ENCODE measurements around the gene RNU6-7.

RNU6-7 gene

DNA sequence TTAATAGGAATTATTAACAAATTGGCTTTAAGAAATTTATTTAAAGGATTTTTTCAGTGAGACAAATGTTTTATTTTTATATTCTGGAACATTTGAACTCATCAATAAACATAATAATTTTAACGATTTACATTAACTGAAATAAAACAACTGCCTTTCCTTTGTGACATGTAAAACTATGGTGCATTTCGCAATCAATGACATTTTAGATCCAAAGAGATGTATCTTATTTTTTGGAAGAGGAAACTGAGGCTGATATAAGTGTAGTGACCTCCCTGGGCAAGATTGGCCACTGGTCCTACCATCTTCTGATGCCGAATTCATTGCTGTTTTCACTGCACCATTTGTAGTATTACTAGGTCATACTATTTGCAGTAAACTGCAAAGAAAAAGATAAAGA is 3.7 kb downstream of the RNU6-7 start:
- DNase-seq, result no peak

DNA sequence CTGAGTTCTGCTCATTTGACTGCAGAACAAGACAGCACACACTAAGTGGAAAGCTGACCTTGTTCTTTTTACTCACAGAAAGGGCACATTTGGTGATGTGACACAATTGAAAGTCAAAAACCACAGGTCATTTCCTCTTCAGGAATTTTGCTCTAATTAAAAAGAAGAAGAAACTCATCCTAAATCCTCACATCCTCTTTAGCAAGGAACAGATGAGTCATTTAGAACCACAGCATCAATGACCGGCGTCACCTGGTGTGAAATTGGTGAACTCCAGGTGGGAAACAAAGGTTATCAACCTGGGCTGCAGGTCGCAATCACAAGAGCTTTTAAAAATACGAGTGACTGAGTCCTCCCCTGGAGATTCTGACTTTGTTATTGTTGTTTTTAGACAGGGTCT is 4.1 kb downstream of the RNU6-7 start:
- no peak for DNase-seq

DNA sequence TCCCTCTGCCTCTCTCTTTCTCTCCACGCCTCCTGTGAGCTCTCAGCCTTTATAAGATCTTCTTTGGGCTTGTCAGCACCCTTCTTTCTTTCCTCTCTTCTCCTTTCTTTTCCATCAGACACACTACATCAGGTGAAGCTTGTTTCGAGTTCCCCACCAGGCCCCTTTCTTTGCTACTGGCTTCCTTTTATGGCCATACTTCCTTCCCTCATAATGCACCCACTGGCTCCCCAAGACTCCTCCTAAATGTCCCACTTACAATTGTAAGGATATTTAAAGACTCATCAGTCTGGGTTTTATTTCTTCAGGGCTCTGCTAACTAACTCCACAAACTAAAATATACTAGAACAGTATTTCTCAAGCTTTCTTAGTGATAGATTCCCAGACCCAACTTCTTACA is 4.7 kb downstream of the RNU6-7 start:
- no peak for DNase-seq

DNA sequence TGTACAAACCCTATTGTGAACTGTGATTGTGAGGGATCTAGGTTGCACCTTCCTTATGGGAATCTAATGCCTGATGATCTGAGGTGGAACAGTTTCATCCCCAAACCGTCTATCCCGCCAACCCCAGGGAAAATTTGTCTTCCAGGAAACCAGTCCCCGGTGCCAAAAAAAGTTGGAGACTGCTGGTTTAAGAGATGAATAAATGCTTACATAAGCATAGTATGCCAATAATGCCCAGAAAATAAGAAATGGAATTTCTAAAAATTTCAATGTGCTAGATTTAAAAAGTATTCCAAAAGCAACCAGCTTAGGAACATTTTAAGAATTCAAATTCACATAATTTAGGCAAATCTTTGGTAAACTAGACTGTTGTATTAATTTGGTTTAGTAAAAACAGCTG is 6.6 kb downstream of the RNU6-7 start:
- DNase-seq, result no peak

DNA sequence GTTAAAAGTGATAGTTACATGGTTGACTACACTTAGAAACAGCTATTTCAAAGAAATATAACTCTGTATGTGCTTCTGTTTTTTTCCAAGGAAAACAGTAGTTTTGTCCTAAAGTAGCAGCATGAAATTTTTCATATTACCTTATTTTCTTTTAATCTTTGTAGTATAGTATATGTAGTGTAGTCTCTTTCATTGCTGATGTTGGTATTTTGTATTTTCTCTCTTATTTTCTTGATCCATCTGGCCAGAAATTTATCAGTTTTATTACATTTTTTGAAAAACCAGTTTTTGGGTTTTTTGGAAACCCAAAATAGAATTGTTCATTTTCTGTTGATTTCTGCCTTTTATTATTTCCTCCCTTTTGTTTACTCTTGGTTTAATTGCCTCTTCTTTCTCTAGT is 7.6 kb downstream of the RNU6-7 start:
- no peak for DNase-seq

DNA sequence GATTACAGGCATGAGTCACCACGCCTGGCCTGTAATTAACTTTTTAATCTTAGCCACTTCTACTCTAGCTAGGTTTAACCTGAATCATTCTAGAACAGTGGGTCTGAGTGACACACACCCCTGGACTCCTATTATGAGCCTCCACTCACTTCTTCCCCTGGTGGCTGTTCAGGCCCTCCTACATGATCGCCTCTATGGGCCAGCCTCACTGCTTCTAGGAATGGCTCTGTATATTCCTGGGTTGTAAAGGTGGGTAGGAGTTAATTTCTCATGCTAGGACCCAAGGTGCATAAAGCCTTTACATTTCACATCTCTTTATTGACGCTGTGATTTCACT is 9.2 kb downstream of the RNU6-7 start:
- no peak for DNase-seq

DNA sequence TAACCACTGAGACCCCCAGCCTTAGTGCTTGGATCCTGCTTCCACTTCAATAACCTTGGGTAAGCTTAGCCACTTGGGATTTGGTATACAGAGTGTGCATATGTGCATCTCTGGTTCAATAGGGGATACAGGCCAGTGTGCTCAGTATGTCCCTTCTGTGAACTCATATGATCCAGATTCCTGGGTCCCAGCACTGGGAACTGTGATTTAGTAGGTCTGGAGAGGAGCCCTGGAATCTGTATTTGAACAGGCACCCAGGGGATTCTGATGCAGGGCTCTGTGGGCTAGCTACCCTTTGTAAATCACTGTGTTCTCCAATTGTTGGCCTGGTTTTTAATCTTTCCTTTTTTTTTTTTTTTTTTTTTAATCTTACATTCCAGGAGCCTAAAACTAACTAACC is 11.0 kb downstream of the RNU6-7 start:
- no peak for DNase-seq

DNA sequence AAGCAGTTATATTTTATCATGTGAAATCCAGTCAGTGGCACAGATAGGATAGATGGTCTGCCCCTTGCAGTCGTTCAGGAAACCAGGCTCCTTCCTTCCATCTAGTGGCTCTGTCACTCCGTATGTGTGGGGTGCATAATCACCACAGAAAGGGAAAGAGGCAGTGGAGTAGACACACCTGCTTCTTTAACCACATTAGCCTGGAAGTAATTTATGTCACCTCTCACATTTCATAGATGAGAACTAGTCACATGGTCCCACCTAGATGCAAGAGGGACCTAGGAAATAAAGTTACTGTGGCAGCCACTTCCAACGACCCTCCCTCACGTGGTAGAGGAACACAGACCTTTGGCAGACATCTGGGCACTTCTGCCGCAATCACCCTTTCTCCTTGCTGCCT is 15.5 kb downstream of the RNU6-7 start:
- no peak for DNase-seq

DNA sequence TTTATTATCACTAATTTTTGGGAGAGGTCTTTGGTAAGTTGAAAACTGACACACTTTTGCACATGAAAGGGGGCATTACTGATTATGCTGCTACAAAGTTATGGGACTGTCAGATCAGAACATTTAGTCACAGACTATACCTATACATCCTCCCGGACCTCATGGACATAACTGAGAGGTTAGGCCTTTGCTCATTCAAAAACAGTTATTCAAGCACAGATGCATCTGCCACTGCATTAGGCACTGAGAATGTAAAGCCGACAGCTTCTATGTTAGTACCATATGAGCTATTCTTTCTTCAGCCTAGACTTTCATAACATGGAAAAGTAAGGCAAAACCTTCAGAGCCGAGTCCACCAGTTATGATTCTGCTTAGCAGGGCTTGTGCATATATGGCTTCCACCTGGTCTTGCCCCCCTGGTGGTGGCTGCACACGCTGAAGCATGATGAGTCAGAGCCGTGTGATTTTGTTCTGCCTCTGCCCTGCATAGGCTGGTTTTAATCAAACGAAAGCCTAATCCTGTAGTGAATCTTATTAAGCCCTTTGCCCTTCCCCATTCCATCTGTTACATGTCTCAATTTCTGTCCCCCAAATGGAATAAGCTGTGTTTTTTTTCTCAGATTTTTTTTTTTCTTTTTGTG is 23.0 kb downstream of the RNU6-7 start:
- peak; percentile 66 for DNase-seq

DNA sequence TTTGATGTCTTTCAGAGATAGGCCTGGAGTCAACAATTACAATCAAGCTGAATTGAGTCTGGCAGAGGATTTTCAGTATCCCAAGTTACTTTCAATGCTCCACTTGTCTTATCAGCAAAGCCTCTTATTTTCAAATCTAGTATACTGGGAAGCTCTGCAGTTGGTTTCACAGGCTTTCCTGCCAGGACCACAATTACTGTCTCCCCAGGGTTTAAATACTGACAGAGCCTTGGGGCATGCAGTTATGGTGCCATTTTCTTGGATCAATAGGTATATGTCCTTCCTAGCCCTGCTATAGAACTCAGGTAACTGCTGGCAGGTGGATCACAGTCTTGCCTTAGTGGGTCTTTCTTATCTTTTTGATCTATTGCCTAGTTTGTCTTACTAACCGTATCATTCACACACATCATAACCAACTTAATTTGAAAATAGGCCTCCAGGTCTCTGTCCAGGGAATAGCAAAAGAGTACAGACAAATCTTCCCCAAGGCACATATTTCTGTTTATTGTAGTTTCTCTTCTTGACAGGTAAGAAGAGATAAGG is 23.6 kb downstream of the RNU6-7 start:
- no peak for DNase-seq

DNA sequence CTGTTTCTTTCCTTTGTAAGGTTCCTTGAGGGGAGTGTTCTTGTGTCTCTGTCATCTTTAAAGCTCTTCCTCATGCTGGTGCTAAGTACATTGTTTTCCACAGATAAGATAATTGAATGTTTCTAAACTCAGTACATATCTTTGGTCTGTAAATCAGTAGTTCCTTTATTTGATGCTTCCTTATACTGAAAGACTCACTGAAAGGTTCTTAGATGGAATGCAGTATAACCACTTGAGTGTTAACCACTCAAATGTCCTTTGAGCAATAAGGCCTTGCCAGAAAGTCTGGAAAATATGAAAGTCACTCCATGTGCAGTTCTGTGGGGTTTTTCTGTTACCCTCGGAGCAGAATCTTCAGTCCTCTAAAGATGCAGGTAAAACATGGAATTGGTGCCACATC is 24.2 kb downstream of the RNU6-7 start:
- no peak for DNase-seq

DNA sequence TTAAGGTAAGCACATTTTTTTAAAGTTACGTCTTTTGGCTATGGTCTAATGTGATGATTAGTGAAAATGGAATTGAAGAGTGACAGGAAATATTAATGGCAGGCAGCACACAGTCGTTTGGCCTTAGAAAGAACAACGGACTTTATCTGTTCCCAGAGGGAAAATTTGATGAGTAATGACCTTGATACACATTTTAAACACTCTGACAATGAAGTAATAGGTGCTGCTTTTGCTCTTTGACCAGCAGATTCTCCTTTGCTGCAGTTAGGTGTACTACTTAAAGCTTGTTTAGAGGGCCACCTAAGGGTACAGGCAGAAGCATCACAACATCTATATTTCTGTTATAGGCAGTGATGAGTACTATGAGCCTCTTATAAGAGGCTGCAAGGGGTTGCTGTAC is 28.3 kb downstream of the RNU6-7 start:
- DNase-seq, result peak; percentile 57

DNA sequence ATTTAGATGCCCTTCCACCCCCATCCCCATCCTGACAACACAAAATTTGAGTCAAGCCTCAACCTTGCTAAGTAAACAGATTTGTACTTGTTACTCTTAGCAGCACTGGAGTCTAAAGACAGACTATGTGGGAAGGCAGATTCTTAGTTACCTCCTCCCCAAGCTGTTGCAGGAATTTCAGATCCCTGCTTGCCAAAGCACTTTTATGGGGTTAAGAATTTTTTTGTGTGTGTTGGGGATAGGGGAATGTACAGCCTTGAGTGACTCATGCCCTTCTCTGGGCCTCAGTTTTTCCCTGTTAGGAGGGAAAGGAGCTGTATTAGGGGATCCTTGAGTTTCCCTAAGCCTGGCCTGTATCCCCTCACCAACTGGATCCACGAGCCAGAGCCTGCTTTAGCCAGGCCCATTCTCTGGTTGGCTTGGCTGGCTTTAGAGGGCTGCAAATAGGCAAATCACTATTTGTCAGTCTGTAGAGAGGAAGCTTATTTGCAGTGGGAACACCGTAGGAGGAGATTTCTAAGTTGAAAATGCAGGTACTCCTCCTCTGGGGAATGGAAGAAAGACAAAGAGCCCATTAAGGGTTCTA is 28.9 kb downstream of the RNU6-7 start:
- peak; percentile 84 for DNase-seq

DNA sequence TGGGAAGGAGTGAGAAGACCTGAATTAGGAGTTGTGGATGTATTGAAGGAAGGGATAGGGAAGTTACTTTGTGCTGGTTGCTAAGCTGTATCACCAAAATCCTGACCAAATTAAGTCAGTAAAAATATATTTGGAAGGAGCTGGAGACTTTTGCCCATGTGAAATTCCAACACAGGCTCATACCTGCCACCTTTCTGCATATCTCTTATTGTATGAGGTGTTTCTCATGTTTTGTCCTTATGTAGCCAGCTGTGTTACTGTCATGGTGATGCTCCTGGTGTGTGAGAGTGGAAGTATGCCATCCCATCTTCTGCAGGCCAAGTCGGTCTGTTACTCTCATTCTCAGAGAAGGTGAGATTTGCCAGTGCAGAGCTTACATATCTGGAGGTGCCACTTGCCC is 30.6 kb downstream of the RNU6-7 start:
- no peak for DNase-seq

DNA sequence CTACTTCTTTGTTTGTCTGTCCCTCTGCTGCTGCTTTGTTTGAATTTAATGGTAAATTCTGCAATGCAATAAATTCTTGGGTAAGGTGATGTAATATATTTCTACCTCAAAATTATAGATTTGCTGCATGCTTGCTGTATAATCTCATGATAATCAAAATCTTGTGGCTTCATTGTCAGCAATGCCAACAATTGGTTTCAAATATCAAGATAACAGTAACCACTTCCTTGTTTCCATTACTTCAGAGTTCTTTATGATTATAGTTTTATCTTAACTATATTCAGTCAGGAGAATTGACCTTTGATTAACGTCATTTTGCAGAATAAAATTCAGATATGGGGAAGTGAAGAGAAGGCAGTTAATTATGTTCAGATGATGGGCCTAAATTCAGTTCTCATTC is 31.4 kb downstream of the RNU6-7 start:
- DNase-seq, result no peak

DNA sequence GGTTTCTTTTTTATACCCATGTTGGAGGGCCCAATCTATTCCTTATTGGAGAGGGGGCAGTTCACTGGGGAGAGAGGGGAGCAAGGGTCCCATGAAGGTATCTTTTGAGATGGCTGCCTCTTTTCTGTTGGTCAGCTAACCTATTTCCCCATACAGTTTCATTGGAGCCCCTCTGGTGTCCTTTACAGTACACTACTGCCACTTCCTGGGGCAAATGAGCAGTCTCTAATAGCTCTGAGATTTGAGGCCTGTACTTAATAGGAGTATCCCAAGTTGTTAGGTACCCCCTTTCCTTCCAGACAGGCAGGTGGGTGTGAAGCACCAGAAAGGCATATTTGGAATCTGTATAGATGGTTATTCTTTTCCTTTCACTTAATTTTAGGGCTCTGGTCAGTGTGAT is 42.6 kb downstream of the RNU6-7 start:
- no peak for DNase-seq

DNA sequence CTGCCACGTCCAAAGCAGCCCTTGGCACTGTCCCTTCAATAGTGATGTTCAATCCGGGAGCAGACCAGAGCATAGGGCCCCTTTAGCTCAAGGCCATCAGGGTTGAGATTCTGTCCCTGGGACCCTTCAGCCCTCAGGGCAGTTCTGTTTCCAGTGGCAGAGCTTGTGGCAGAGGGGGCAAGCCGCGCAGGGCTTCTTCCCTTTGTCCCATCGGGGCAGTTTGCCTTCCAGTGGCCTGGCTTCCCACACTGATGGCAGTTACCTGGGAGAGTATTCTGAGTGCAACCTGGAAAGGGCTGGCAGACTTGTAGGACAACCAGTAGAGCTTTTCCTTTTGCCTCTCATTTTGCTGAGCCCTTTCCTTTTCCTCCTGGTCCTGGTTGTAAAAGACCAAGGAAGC is 44.9 kb downstream of the RNU6-7 start:
- DNase-seq, result no peak

DNA sequence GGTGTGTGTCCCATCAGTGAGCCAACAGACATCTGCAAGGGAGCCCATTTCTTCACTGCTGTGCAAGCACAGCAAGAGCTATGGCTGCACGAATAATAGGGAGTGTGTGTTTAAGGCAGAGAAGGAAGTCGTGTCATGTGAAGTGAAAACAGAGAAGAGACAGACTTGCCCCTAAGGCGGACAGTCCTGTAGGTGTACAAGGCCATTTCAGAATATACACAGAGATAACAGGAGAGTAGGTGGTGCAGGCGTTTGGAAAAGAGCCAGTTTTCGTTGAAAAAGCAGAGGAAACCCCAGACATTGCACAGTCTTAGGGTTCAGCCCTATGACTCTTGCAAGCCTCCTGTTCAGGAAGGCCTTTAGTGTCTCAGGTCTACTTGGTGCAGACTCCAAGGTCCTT is 47.5 kb downstream of the RNU6-7 start:
- DNase-seq, result no peak

DNA sequence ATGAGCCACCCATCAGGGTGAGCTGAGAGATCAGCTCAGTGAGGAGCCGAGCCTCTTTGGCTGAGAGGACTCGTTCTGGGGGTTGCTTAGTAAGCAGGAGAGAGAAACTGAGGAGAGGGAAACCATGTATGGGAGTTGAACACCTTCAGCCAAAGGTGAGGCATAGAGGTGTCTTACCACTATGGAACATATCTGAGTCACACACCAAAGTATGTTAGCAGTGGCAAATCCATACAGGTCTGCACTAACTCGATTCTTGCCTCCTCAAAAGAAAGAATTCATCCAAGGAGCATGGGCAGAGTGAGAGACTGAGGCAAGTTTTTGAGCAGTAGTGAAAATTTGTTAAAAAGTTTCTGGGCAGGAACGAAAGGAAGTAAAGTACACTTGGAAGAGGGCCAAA is 47.9 kb downstream of the RNU6-7 start:
- DNase-seq, result no peak

DNA sequence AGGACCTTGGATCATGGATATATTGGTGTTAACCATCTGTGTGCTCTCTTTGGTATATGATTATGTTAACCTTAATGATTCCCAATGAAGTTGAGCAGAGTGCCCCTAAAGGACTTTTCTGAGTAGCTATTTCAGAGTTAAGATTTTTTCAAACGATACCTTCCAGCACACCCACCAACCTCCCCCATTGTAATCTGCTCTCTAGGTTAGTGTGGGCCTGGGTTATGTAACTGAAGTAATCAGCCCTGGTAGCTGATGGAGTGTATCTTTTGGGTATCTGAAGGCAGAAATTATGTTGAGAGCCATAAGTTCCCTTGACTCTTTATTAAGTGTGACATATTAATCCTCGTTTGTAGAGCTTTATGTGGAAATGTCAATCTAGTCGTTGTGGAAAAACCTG is 48.8 kb downstream of the RNU6-7 start:
- no peak for DNase-seq

DNA sequence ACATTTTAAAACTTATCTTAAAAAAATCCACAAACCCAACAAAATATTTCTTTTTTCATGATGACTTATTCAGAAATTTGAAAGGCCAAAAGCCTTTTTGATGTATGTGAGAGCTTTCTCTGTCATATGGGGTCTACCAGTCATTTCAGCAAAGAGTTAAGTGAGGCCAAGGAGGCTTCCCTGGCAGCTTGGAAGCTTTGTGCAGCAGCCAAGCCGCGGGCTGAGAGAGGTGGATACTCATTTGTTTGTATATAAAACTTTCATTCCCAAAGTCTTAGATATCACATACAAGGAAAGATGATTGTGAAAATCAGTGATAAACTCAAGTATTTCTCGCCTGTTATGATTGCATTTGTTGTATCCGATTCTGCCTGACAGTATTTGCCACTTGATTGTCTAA is 49.7 kb downstream of the RNU6-7 start:
- DNase-seq, result no peak

Measured in fibroblast of skin of scalp (primary cell).